Measurements from ENCODE around the gene SELENON. TPM values are rescaled to one million over a fixed set of nuclear protein-coding genes. Genes with fewer than 3 reads are reported as not detected.

SELENON gene
- total and polyA plus RNA-seq, 4 donors = 35.9 to 88.8 (median 48.3) TPM

- Histone ChIP-seq H3K36me3 (ENCODE audit: control insufficient read depth in 4 of 4, insufficient read depth in 4 of 4, low read length in 4 of 4) (peaks cover 0 to 51% (median 13%) of the 10 kb centered on the region in 4 donors), H3K27me3 (ENCODE audit: control insufficient read depth in 3 of 3, insufficient read depth in 3 of 3, low read length in 2 of 3) (no peaks in the 10 kb centered on the region), H3K4me3 (no peak overlapping the region), H3K4me1 (ENCODE audit: control insufficient read depth in 5 of 5, insufficient read depth in 5 of 5, low read length in 5 of 5) (peaks cover 0 to 6% (median 0%) of the 10 kb centered on the region in 5 donors), H3K9ac (ENCODE audit: insufficient read depth in 1 of 2, low read length in 2 of 2) (no peak overlapping the region), H3K9me3 (ENCODE audit: control insufficient read depth in 4 of 4, insufficient read depth in 3 of 4, low read length in 3 of 4) (no peaks in the 10 kb centered on the region), H3K27ac (ENCODE audit: low read depth in 1 of 2, low read length in 1 of 2) (no peak overlapping the region)
- DNase-seq = peak; percentile 54 to 71 (median 57)
- TF ChIP-seq CTCF (IDR thresholded peaks at IDR 0.05; ENCODE audit: control extremely low read depth, extremely low read depth) = peak; percentile 86
- peak; percentile 53 for ATAC-seq (ENCODE audit: insufficient read depth, low FRiP score)
- WGBS, 2 donors = 36 to 39% methylated on average over 21 of the region's 21 CpGs
Measured at GRCh38 chr1:25810341-25811299, 10.6 kb downstream of the SELENON start.

DNA sequence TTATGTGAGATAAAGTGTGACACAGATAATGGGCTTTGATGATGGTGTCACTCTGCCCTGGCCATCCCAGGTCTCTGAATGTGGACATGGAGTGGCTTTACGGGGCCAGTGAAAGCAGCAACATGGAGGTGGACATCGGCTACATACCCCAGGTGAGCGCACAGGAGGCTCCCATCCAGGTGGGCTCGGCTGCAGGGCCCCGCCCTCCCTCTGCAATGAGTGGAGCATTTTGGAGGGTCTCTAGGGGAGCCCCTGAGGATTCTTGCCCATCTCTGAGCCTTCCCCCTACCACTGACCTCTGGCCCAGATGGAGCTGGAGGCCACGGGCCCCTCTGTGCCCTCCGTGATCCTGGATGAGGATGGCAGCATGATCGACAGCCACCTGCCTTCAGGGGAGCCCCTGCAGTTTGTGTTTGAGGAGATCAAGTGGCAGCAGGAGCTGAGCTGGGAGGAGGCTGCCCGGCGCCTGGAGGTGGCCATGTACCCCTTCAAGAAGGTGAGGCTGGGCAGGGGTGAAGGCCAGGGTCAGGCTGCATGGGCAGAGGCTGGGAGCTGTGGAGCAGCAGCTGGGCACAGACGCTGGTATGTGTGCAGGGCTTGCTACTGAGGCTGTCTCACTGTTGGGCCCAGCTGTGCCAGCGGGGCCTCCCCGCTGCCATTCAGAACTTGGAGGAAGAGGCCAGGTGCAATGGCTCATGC, 11.5 kb downstream of the SELENON start:
- Histone ChIP-seq H3K27ac (ENCODE audit: low read depth in 1 of 2, low read length in 1 of 2) (no peak overlapping the region), H3K4me3 (no peak overlapping the region), H3K4me1 (ENCODE audit: control insufficient read depth in 5 of 5, insufficient read depth in 5 of 5, low read length in 5 of 5) (peaks cover 0 to under 1% (median 0%) of the 10 kb centered on the region in 5 donors), H3K27me3 (ENCODE audit: control insufficient read depth in 3 of 3, insufficient read depth in 3 of 3, low read length in 2 of 3) (no peaks in the 10 kb centered on the region), H3K9ac (ENCODE audit: insufficient read depth in 1 of 2, low read length in 2 of 2) (no peak overlapping the region), H3K9me3 (ENCODE audit: control insufficient read depth in 4 of 4, insufficient read depth in 3 of 4, low read length in 3 of 4) (no peaks in the 10 kb centered on the region), H3K36me3 (ENCODE audit: control insufficient read depth in 4 of 4, insufficient read depth in 4 of 4, low read length in 4 of 4) (peaks cover 0 to 55% (median 12%) of the 10 kb centered on the region in 4 donors)
- TF ChIP-seq CTCF (IDR thresholded peaks at IDR 0.05; ENCODE audit: control extremely low read depth, extremely low read depth) = no peak
- DNase-seq = no peak
- 94 to 96% methylated on average over 13 of the region's 13 CpGs for WGBS, 2 donors
- no peak for ATAC-seq (ENCODE audit: insufficient read depth, low FRiP score)

GRCh38 chr1:25813071-25813733, 13.2 kb downstream of the SELENON start:
- Histone ChIP-seq H3K9ac (ENCODE audit: insufficient read depth in 1 of 2, low read length in 2 of 2) (no peak overlapping the region), H3K27me3 (ENCODE audit: control insufficient read depth in 3 of 3, insufficient read depth in 3 of 3, low read length in 2 of 3) (no peaks in the 10 kb centered on the region), H3K27ac (ENCODE audit: low read depth in 1 of 2, low read length in 1 of 2) (no peak overlapping the region), H3K4me3 (no peak overlapping the region), H3K9me3 (ENCODE audit: control insufficient read depth in 4 of 4, insufficient read depth in 3 of 4, low read length in 3 of 4) (no peaks in the 10 kb centered on the region), H3K36me3 (ENCODE audit: control insufficient read depth in 4 of 4, insufficient read depth in 4 of 4, low read length in 4 of 4) (peaks cover 0 to 50% (median 13%) of the 10 kb centered on the region in 4 donors), H3K4me1 (ENCODE audit: control insufficient read depth in 5 of 5, insufficient read depth in 5 of 5, low read length in 5 of 5) (peaks cover 0 to 7% (median under 1%) of the 10 kb centered on the region in 5 donors)
- TF ChIP-seq CTCF (IDR thresholded peaks at IDR 0.05; ENCODE audit: control extremely low read depth, extremely low read depth) = no peak
- DNase-seq = no peak
- 86 to 88% methylated on average over 11 of the region's 11 CpGs for WGBS, 2 donors
- no peak for ATAC-seq (ENCODE audit: insufficient read depth, low FRiP score)
